ENCODE data around the gene GLI2.

Gene GLI2

GRCh38 chr2:120774557-120775160 is 39.0 kb downstream of the GLI2 start:
- no peak for TF ChIP-seq CTCF (IDR thresholded peaks at IDR 0.05; ENCODE audit: low read depth, low read length)
- Histone ChIP-seq H3K36me3 (no peaks in the 10 kb centered on the region), H3K27me3 (no peaks in the 10 kb centered on the region), H3K4me3 (ENCODE audit: low read depth, low read length) (no peak overlapping the region), H3K9me3 (no peaks in the 10 kb centered on the region), H3K4me1 (peaks cover 9% of the 10 kb centered on the region)
- DNase-seq: no peak

- H3K4me1 ChIP-seq: peaks cover 12% of the 10 kb centered on the region
- H3K27me3 ChIP-seq: no peaks in the 10 kb centered on the region
- no peak overlapping the region for H3K4me3 ChIP-seq (ENCODE audit: low read depth, low read length)
- no peak for TF ChIP-seq CTCF (IDR thresholded peaks at IDR 0.05; ENCODE audit: low read depth, low read length)
- no peaks in the 10 kb centered on the region for H3K36me3 ChIP-seq
- no peak for DNase-seq
- no peaks in the 10 kb centered on the region for H3K9me3 ChIP-seq
Observed at GRCh38 chr2:120775194-120775593, 39.5 kb downstream of the GLI2 start.

- DNase-seq: no peak
- no peaks in the 10 kb centered on the region for H3K36me3 ChIP-seq
- H3K4me1 ChIP-seq: peaks cover 16% of the 10 kb centered on the region
- no peaks in the 10 kb centered on the region for H3K27me3 ChIP-seq
- no peak overlapping the region for H3K4me3 ChIP-seq (ENCODE audit: low read depth, low read length)
- no peak for TF ChIP-seq CTCF (IDR thresholded peaks at IDR 0.05; ENCODE audit: low read depth, low read length)
- H3K9me3 ChIP-seq: no peaks in the 10 kb centered on the region
Observed at GRCh38 chr2:120775801-120776589, 40.3 kb downstream of the GLI2 start.

- no peaks in the 10 kb centered on the region for H3K9me3 ChIP-seq
- no peaks in the 10 kb centered on the region for H3K36me3 ChIP-seq
Observed at GRCh38 chr2:120776649-120777048, 41.0 kb downstream of the GLI2 start.

GRCh38 chr2:120777170-120777751 is 41.6 kb downstream of the GLI2 start:
- Histone ChIP-seq H3K36me3 (no peaks in the 10 kb centered on the region), H3K9me3 (no peaks in the 10 kb centered on the region), H3K4me1 (peaks cover 9% of the 10 kb centered on the region), H3K27me3 (no peaks in the 10 kb centered on the region), H3K4me3 (ENCODE audit: low read depth, low read length) (no peak overlapping the region)
- TF ChIP-seq CTCF (IDR thresholded peaks at IDR 0.05; ENCODE audit: low read depth, low read length): no peak
- DNase-seq: no peak

More at GRCh38 chr2:120776649-120777048, 41.0 kb downstream of the GLI2 start:
- H3K27me3 ChIP-seq: no peaks in the 10 kb centered on the region
- H3K4me3 ChIP-seq (ENCODE audit: low read depth, low read length): no peak overlapping the region
- no peak for DNase-seq
- H3K4me1 ChIP-seq: peaks cover 10% of the 10 kb centered on the region
- no peak for TF ChIP-seq CTCF (IDR thresholded peaks at IDR 0.05; ENCODE audit: low read depth, low read length)

- Histone ChIP-seq H3K4me3 (ENCODE audit: low read depth, low read length) (no peak overlapping the region), H3K9me3 (no peaks in the 10 kb centered on the region), H3K27me3 (no peaks in the 10 kb centered on the region), H3K4me1 (peaks cover 9% of the 10 kb centered on the region), H3K36me3 (no peaks in the 10 kb centered on the region)
- DNase-seq: no peak
- no peak for TF ChIP-seq CTCF (IDR thresholded peaks at IDR 0.05; ENCODE audit: low read depth, low read length)
Observed at GRCh38 chr2:120777787-120778186, 42.1 kb downstream of the GLI2 start.

Data from BE2C (cell line).